ENCODE results near the gene RTEL1.
A peak's percentile ranks its signal among the peaks of the same experiment; 100 is the strongest.
"Not testable (repeated sequence)": the region's sequence is repeated elsewhere in the genome, so short reads cannot be mapped to it uniquely, and the experiment has no call there.

RTEL1 gene

DNA sequence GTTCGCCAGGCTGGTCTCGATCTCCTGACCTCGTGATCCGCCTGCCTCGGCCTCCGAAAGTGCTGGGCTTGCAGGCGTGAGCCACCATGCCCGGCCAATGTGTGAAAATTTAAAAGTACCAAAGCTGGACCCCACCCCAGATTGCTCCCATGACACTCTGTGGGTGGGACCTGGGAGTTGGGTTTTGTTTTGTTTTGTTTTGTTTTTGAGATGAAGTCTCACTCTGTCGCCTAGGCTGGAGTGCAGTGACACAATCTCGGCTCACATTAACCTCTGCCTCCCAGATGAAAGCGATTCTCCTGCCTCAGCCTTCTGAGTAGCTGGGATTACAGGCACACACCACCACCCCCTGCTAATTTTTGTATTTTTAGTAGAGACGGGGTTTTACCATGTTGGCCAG is 13.6 kb downstream of the RTEL1 start:
- DNase-seq (ENCODE audit: low read depth), result not testable (repeated sequence)

DNA sequence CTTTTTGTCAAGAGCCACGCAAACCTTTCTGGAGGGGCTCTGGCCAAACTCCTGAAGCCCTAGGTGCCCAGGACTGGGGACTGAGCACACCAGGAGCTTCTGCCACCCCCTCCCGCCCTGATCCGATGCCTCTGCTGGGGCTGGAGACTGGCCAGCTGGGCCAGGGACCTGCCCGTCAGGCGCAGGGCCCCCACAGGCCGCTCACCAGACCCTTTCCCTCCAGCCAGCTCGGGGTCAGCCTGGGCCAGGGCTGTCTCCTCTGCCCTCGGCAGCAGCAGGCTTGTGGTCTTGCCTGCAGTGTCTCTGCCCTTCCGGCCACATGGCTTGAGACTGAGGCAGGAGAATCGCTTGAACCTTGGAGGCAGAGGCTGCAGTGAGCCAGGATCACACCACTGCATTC is 14.6 kb downstream of the RTEL1 start:
- DNase-seq (ENCODE audit: low read depth), result no peak

DNA sequence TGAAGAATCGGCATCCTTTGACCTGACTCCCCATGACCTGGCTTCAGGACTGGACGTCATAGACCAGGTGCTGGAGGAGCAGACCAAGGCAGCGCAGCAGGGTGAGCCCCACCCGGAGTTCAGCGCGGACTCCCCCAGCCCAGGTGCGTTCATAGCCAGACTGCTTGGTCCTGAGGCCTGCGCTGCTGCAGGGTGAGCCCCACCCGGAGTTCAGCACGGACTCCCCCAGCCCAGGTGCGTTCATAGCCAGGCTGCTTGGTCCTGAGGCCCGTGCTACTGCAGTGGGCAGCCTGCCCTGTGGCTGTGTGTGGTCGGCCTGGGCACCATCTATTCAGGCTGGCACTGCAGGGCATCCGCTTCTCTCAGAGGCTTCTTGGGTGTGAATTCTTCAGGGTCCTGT is 15.8 kb downstream of the RTEL1 start:
- no peak for DNase-seq (ENCODE audit: low read depth)

DNA sequence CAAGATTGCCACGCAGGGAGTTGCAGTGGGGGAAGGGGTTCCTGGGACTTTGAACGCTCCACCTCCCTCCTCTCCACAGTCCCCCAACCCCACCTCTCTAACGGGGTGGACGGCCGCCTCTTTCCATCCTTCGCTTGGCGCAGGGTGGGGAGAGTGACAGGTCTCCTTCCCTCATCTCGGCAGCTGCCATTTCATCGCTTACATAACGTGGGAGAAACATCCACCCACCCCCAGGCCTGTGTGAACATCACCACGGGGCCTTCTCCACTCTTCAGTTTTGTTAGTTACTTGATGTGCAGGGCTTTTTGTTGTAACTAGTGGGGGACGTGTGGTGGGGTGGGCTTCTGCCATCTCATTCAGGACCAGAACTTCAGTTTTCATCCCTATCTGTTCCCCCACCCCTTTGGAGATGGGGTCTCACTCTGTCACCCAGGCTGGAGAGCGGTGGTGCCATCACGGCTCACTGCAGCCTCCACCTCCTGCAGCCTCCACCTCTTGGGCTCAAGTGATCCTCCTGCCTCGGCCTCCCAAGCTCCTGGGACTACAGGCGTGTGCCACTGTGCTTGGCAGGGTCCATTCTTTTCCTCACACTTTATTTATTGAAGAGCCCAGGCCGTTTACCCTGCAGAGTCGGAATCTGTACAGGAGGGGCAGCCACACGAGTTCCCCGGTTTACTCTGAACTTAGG is 17.7 kb downstream of the RTEL1 start:
- DNase-seq (ENCODE audit: low read depth), result no peak

DNA sequence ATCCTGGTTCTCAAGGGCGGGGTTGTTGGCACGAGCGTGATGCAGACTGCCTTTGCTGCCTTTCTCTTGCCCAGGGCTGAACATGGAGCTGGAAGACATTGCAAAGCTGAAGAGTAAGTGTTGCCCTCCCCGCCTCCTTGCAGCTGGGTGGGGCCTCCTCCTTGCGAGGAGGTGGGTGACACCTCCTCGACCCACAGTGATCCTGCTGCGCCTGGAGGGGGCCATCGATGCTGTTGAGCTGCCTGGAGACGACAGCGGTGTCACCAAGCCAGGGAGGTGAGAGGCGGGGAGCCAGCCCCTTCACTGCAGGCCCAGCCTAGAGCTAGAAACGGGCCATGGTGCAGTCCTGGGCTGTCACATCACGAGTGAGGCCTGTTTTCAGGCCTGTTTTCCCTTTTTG is 20.0 kb downstream of the RTEL1 start:
- no peak for DNase-seq (ENCODE audit: low read depth)

DNA sequence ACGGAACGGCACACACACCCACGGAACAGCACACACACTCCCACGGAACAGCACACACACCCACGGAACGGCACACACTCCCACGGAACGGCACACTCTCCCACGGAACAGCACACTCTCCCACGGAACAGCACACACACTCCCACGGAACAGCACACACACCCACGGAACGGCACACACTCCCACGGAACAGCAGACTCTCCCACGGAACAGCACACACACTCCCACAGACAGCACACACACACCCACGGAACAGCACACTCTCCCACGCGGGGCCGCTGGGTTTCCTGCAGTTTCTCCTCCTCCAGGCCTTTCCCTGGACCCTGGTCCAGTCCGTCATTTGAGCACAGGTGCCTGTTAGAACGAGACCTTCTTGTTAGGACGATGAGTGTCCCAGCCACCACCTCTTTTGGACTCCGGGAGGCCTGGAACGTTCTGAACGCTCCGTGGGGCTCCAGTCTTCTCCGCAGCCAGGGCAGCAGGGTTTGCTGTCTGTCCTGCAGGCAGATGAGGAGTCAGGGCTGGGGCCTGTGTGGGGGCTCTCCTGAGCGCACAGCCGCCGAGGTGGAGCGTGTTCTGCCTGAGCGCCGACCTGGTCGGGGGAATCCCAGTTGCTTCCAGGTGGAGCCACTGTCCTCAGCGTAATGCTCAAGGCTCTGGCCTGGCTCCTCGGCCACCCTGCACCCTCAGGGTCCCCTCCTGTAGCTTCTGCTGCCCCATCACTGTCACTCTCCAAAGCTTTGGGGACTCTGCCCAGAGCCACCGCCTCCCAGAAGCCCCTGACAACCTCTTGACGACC is 20.8 kb downstream of the RTEL1 start:
- no peak for DNase-seq (ENCODE audit: low read depth)

DNA sequence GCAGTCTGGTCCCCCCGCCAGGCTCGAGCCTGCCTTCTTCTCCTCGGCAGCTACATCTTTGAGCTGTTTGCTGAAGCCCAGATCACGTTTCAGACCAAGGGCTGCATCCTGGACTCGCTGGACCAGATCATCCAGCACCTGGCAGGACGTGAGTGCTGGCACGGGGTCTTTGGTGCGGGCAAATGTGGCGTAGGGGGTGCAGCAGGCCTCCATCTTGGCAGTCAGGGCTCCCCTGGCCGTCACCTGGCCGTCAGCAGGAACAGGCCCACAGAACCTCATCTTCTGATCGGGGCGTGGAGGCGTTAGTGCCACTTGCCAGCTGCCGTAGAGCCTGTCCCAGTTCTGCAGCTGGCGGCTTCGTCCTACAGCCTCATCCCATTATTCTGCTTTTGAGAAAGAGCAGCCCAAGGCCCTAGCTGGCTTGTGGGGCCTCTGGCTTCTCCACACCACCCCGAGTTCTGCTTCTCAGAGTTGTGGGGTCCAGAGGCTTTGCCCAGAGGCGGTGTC is 21.7 kb downstream of the RTEL1 start:
- no peak for DNase-seq (ENCODE audit: low read depth)

DNA sequence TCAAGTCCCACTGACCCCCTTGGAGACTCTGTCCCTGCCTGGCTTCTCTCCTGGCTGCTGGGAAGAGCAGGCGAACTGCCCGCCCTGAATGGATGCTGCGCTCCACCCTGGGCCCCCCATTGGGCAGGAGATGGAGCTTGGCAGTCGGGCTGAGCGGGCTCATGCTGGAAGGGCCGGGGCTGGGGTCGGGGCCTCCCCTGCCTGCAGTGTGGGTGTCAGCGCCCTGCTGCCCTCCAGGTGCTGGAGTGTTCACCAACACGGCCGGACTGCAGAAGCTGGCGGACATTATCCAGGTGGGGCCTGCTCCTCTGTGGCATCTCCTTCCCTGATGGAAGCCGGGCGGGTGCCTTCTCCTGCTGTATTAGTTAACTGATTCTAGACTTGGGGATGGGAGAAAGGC is 22.3 kb downstream of the RTEL1 start:
- DNase-seq (ENCODE audit: low read depth), result no peak

DNA sequence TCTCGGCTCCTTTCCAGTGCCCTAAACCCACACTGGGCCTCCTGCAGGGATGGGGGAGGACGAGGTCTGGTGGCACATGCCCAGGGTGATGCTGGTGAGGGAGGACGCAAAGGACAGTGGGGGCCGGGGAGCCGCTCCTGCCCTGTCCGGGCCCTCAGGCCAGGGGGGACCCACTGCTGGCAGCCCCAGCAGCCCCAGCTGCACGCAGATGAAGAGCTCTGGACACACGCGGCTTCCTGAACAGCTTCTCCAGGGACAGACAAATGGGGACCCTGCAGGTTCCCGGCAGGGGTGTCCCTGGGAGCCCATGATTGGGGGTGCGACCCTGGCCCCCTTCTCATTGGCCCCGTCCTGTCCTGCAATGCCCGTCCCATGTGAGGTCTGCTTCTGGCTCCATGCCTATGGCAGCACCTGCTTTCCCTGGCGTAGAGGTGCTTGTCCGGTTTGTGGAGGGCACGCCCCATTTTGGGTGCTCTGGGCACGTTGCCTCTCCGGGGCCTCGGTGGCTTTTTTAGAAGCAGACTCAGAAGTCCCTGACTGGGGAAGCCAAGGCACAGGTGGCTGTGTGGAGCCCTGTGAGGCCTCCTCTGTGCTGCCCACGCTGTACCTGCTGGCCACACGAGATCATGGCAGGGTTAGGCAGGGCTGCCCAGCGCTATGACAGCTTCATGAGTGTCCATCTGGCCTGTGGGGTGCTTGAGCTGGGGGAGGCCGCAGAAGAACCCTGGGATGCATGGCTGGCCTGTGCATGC is 22.9 kb downstream of the RTEL1 start:
- no peak for DNase-seq (ENCODE audit: low read depth)

DNA sequence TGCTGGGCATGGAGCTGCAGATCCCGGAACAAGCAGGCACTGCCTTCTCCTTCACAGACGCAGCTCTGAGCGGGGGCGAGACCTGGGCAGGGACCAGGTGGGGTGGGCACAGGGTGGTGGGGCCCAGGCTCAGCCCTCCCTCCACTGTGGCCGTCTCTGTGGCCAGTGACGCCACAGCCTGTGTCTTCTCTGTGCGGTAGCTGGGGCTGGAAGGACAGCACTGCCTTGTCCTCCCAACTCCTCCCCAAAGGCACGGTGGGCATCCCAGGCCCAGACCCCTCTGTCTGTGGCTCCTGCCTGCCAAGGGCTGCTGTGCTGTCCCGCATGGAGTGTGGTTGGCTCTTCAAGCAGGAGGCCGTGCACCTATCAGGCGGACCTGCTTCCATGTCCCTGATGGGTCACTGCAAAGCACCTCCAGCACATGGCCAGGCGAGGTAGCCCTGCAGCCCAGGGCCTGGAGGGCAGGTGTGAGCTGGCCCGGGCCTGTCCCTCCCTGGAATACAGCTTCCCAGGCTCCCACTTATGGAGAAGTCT is 23.6 kb downstream of the RTEL1 start:
- no peak for DNase-seq (ENCODE audit: low read depth)

DNA sequence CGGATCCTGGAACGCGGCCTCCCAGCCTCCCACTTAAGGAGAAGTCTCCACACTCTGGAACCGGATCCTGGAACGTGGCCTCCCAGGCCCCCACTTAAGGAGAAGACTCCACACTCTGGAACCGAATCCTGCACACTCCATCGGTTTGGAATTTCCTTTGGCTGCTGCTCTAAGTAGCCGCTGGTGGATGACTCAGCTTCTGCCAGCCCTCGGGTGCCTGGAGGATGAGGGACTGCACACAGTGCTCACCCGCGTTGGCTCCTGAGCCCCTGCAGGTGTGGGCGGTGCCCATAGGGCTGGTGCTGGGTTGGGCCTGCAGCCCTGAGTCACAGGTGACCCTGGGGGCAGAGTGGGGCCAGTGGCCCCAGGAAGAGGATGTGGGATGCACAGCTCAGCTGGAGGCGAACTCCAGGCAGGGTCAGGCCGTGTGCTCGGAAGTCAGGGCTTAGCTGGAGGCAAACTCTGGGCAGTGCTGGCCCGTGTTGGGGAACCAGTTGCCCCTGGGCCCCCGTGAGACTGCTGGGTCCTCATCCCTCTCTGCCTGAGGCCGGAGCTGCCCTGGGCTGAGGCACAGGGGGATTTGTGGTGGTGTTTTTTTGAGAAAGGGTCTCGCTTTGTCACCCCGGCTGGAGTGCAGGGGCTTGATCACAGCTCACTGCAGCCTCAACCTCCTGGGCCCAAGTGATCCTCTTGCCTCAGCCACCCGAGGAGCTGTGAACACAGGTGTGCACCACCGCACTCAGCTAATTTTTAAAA is 24.4 kb downstream of the RTEL1 start:
- peak; percentile 95 for DNase-seq (ENCODE audit: low read depth)

DNA sequence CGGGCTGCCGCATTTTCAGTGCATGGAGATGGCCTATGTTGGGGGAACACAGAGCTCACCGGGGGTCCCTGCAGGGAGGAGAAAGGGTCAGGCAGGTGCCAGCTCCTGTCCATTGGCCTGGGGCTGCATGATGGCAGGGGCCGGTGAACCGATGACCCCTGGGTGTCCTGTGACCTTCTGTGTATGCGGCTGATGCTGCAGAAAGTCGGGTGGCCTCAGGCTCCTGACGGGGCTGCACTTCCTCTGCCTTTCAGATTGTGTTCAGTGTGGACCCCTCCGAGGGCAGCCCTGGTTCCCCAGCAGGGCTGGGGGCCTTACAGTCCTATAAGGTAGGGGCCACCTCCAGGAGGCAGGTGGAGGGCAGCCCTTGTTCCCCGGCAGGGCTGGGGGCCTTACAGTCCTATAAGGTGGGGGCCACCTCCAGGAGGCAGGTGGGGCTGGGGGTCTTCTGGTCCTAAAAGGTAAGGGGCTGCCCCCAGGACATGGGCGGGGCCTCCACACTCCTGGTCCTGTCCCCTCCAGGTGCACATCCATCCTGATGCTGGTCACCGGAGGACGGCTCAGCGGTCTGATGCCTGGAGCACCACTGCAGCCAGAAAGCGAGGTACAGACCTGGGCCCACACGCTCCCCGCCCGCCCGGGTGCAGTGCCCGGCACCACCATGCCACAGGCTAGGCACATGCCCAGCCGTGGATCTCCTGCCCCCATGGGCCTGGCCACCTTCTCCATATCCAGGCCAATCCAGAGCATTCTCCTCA is 27.3 kb downstream of the RTEL1 start:
- DNase-seq (ENCODE audit: low read depth), result no peak

DNA sequence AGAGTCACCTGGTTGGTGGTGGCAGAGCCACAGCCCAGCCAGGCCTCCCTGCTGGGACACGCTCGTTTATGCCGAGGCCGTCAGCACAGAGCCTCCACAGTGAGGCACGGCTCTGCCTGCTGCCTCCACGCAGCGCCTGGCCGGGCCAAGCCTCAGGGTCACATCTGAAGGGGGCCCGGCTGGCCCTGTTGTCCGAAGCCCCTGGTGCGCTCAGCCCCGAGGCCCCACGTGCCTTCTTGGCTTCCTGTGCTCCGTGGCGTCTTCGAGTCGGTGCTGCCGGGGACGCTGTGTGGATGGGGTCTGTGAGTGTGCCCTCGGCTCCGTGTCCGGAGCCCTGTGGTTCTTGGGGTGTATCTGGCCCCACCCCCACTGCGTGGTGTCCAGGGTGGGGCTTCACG is 28.0 kb downstream of the RTEL1 start:
- DNase-seq (ENCODE audit: low read depth), result no peak

DNA sequence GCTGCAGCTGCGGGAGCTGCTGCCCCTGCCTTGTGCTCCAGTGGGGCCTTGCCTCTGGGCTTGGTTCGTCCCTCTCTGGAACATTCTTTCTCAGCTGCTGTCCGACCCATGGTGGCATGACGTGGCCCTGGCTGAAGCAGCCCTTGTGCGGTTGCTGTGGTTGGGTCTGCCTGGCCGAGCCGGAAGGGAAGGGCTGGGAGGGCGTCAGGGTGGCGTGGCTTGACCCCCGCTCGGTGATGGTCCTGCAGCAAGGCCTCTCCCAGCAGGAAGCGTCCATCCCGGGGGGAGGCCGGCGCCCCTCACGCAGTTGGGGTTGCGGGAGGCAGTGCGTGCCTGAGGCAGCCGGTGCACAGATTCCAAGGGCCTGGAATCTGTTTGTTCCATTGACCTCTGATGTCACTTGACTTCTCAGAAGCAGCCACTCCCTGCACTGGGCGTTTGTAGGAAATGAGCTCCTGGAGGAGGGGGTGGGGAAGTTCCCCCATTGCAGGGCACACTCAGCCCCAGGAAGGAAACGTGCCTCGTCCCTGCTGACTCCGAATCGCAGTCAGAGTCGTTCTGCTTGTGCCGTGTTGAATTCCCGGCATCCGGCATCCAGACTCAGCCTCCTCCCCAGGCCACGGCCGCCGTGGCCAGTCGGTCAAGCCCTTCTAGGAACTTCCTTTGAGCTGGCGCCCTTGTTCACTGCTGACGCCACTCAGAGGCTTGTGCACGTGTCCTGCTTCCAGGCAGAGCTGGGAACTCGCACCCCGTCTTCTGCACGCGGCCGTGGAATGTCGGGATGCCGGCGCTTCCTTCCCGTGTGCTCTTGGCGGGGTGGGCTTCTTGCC is 28.6 kb downstream of the RTEL1 start:
- peak; percentile 79 for DNase-seq (ENCODE audit: low read depth)

DNA sequence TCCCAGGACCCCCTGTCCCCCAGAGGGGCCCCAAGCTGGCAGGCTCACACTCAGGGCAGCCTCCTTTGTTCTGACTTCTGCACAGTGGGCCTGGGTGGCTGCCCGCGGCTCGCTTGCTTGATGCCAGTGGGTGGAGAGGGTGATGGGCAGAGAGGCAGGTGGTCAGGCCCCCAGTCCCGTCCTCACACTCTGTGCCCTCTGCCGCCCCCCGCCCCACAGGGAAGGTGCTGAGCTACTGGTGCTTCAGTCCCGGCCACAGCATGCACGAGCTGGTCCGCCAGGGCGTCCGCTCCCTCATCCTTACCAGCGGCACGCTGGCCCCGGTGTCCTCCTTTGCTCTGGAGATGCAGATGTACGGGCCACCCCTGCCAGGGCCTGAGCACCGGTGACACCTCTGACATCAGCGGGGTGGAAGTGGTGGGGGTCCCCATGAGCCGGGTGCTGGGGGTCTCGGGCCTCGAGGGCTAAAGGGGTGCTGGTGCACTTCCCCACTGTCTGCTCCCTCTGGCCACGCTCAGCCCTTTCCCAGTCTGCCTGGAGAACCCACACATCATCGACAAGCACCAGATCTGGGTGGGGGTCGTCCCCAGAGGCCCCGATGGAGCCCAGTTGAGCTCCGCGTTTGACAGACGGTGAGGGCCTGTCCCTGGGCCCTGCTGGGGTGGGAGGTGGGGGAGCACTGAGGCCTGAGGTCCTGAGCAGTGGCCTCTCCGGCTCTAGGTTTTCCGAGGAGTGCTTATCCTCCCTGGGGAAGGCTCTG is 29.5 kb downstream of the RTEL1 start:
- DNase-seq (ENCODE audit: low read depth), result no peak

DNA sequence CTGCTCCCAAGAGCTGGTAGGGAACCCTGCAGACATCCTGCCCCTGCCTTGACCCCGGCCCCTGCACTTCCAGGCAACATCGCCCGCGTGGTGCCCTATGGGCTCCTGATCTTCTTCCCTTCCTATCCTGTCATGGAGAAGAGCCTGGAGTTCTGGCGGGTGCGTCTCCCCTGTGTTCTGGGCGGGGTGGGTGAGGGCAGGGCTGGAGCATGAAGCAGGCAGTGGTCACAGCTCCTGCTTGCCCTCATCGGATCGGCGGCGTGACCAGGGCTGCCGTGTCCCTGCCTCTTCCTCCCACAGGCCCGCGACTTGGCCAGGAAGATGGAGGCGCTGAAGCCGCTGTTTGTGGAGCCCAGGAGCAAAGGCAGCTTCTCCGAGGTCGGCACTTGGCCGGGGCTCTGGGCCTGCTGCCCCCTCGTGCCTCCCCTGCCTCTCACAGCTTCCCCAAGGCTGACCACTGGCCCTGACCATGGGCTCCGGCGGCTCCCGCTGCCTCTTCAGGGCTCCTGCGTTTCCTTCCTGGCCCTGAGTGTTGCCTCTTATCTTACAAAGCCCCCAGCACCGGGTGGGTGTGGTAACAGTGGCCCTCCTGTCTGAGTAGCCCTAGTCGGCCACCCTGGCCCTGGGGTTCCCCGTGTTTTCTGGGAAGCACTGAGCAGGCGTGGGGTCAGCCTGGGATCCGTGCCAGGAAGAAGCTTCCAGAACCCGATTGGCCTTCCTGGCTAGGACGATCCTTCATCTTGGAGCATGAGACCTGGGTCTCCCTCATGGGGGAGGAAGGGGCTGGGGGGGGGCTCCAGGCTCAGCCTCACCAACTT is 30.3 kb downstream of the RTEL1 start:
- no peak for DNase-seq (ENCODE audit: low read depth)

DNA sequence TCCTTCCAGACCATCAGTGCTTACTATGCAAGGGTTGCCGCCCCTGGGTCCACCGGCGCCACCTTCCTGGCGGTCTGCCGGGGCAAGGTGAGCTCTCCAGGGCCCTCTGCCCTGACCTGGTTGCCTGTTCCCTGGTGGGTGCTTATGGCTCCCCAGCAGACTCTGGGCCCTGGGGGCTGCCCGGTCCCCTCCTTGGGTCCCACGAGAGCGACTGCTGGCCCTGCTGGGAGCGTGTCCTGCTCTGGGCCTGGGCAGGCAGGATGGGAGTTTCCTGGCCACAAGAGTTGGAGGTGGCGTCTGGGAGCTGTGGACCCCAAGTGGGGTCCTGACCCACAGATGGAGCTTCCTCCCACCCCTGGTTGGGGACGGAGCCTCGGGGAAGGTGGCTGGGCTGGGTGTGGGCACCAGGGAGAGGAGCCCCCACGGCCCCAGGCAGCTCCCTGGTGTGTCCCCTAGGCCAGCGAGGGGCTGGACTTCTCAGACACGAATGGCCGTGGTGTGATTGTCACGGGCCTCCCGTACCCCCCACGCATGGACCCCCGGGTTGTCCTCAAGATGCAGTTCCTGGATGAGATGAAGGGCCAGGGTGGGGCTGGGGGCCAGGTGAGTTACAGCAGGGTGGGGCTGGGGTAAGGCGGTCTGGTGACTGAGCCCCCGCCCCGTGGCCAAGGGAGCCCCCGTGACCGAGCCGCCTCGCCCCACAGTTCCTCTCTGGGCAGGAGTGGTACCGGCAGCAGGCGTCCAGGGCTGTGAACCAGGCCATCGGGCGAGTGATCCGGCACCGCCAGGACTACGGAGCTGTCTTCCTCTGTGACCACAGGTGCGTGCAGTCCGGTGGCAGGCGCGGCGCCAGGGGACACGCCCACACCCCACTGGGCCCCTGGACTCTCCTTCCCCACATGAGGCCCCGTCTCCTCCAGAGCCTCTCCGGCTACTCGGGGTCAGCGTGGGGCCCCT is 31.2 kb downstream of the RTEL1 start:
- DNase-seq (ENCODE audit: low read depth), result no peak

Data from stromal cell of bone marrow (primary cell).